K562 (cell line): Measurements from ENCODE around the gene VWA7. TPM values are rescaled to one million over a fixed set of nuclear protein-coding genes. Genes with fewer than 3 reads are reported as not detected.

ENCODE experiments used
- ATAC-seq: fragments of 200-7000 bp; cut with Tn5 transposase; 3 replicates; pipeline ENCODE4 v1.9.1; 2020; ENCODE audit warnings: moderate library complexity
- BruUV-seq: library from RNA; stranded (reverse); fragments of 400-500 nt; replicated peaks from 2 replicates; lab custom pipeline; 2021; lab: Mats Ljungman, UMichigan
- CTCF ChIA-PET: fragments of 300-600 bp; formaldehyde crosslinking; extraction: SDS; loops from one replicate; lab custom pipeline; 2021; ENCODE audit warnings: low intra/inter-chr PET ratio; lab: Yijun Ruan, JAX
- POLR2A ChIA-PET: fragments of 300-600, 350-650 bp; sonication (Branson Sonifier 250); formaldehyde crosslinking; extraction: SDS; loops from one replicate; lab custom pipeline; 2021; ENCODE audit warnings: antibody characterized with exemption, inconsistent platforms; lab: Yijun Ruan, JAX
- DNase-seq, 4 experiments: peaks; one replicate each; pipeline versions ENCODE4 v3.0.0 to v3.0.0-alpha.2; 2011 to 2018; ENCODE audit warnings: low spot score in 3 of 4, mixed read lengths in 3 of 4; ENCODE audit errors: extremely low read depth in 1 of 4
- FAIRE-seq: peaks from 2 replicates; lab custom pipeline; 2011; peaks lifted over from hg19 to GRCh38; lab: Jason Lieb, UNC
- H2AFZ ChIP-seq: 2 replicates; pipeline ENCODE4 v1.6.0; 2011; ENCODE audit warnings: low read depth, low read length, control low read depth, inconsistent platforms
- H3K27ac ChIP-seq: fragments of 200-600 bp; 3 replicates; pipeline ENCODE4 v1.8.0; 2011; ENCODE audit warnings: low read depth, mild to moderate bottlenecking, control low read depth, inconsistent platforms, low read length, moderate library complexity, mixed read lengths; ENCODE audit errors: extremely low read depth
- H3K27me3 ChIP-seq, 2 experiments: fragments of 300-600 bp in 1 of 2; 2 replicates in 1 of 2; 3 replicates in 1 of 2; pipeline versions ENCODE4 v1.6.0 to v1.8.0; 2011; ENCODE audit warnings: inconsistent platforms in 2 of 2, low read length in 2 of 2, mild to moderate bottlenecking in 1 of 2, mixed read lengths in 1 of 2, moderate library complexity in 1 of 2; ENCODE audit not compliant: control insufficient read depth in 2 of 2, insufficient read depth in 2 of 2
- H3K36me3 ChIP-seq: fragments of 300-600 bp; 3 replicates; pipeline ENCODE4 v1.8.0; 2011; ENCODE audit warnings: mild to moderate bottlenecking, low read length, inconsistent platforms; ENCODE audit not compliant: control insufficient read depth, insufficient read depth
- H3K4me1 ChIP-seq, 2 experiments: fragments of 200-600 bp in 1 of 2; replicated peaks in 1 of 2; 2 replicates in 1 of 2; 3 replicates in 1 of 2; pipeline versions ENCODE4 v1.5.1 to v1.8.0; 2011; ENCODE audit warnings: inconsistent platforms in 2 of 2, low read length in 2 of 2, mild to moderate bottlenecking in 1 of 2, mixed read lengths in 1 of 2, moderate library complexity in 1 of 2; ENCODE audit not compliant: control insufficient read depth in 2 of 2, insufficient read depth in 2 of 2
- H3K4me2 ChIP-seq: 2 replicates; pipeline ENCODE4 v1.6.1; 2011; ENCODE audit warnings: low read length, control low read depth, inconsistent platforms, mixed read lengths; ENCODE audit not compliant: insufficient read depth
- H3K4me3 ChIP-seq: fragments of 200-600 bp; sonication (generic), shearing (Covaris generic); 2 replicates; pipeline ENCODE4 v1.5.1; 2016; ENCODE audit warnings: control low read depth, inconsistent platforms
- H3K79me2 ChIP-seq: fragments of 200-600 bp; 3 replicates; pipeline ENCODE4 v1.8.0; 2011; ENCODE audit warnings: low read length, inconsistent platforms; ENCODE audit not compliant: control insufficient read depth, insufficient read depth
- H3K9ac ChIP-seq, 2 experiments: 2 replicates each; pipeline versions ENCODE4 v1.6.0 to v1.6.1; 2011; ENCODE audit warnings: low read depth in 2 of 2, low read length in 2 of 2, control low read depth in 1 of 2, inconsistent platforms in 1 of 2, mild to moderate bottlenecking in 1 of 2, mixed read lengths in 1 of 2; ENCODE audit not compliant: insufficient read depth in 1 of 2
- H3K9me1 ChIP-seq: one replicate; pipeline ENCODE4 v1.6.0; 2011; ENCODE audit warnings: inconsistent platforms, mild to moderate bottlenecking, low read length, moderate library complexity; ENCODE audit not compliant: control insufficient read depth, insufficient read depth
- H3K9me3 ChIP-seq: replicated peaks from 2 replicates; pipeline ENCODE4 v1.5.1; 2011; ENCODE audit warnings: low read depth, low read length, inconsistent platforms; ENCODE audit not compliant: control insufficient read depth, insufficient read depth
- H4K20me1 ChIP-seq: replicated peaks from 2 replicates; pipeline ENCODE4 v1.6.1; 2011; ENCODE audit warnings: low read length, inconsistent platforms, mixed read lengths; ENCODE audit not compliant: control insufficient read depth, insufficient read depth
- CBX5 ChIP-seq: IDR thresholded peaks from 2 replicates; pipeline ENCODE4 v1.6.1; 2014; ENCODE audit warnings: low read depth, borderline replicate concordance
- CREB3 ChIP-seq: fragments of 450-650 bp; conservative IDR thresholded peaks from 2 replicates; pipeline ENCODE4 v1.6.1; 2016; ENCODE audit warnings: missing genetic modification characterization, low read depth, mild to moderate bottlenecking, missing compliant biosample characterization, moderate library complexity
- ETS2 ChIP-seq: IDR thresholded peaks from 2 replicates; pipeline ENCODE4 v1.6.1; 2016; ENCODE audit warnings: borderline replicate concordance, missing genetic modification characterization, mild to moderate bottlenecking, moderate library complexity, missing compliant biosample characterization; ENCODE audit not compliant: poor library complexity, severe bottlenecking
- HOXB6 ChIP-seq: fragments of 250-450 bp; sonication (Bioruptor Pico); IDR thresholded peaks from 2 replicates; pipeline ENCODE4 v1.5.1; 2022; ENCODE audit warnings: mild to moderate bottlenecking, borderline replicate concordance
- KHSRP ChIP-seq: fragments of 450-650 bp; IDR thresholded peaks from 2 replicates; pipeline ENCODE4 v1.6.1; 2017
- KLF10 ChIP-seq: fragments of 250-450 bp; sonication (Bioruptor Pico); IDR thresholded peaks from 2 replicates; pipeline ENCODE4 v1.6.1; 2021; ENCODE audit warnings: matching md5 sums
- LCOR ChIP-seq: sonication (generic); formaldehyde crosslinking; IDR thresholded peaks from 2 replicates; pipeline ENCODE4 v1.8.0; 2022; ENCODE audit warnings: mild to moderate bottlenecking, missing genetic modification reagents
- PCBP2 ChIP-seq: fragments of 200-400 bp; formaldehyde crosslinking; IDR thresholded peaks from 2 replicates; pipeline ENCODE4 v1.6.1; 2018; ENCODE audit warnings: low read length, low read depth, mild to moderate bottlenecking, moderate library complexity; ENCODE audit not compliant: poor library complexity, severe bottlenecking
- PTRF ChIP-seq: fragments of 450-650 bp; IDR thresholded peaks from 2 replicates; pipeline ENCODE4 v1.6.1; 2016; ENCODE audit warnings: mild to moderate bottlenecking, missing genetic modification characterization, missing compliant biosample characterization
- RB1 ChIP-seq: fragments of 450-650 bp; IDR thresholded peaks from 2 replicates; pipeline ENCODE4 v1.6.1; 2017; ENCODE audit warnings: low read depth, mild to moderate bottlenecking
- SNAPC5 ChIP-seq: fragments of 250-450 bp; sonication (Bioruptor Pico); IDR thresholded peaks from 2 replicates; pipeline ENCODE4 v1.8.0; 2021; ENCODE audit warnings: moderate library complexity, mild to moderate bottlenecking, inconsistent platforms
- ZBTB49 ChIP-seq: sonication (generic); formaldehyde crosslinking; IDR thresholded peaks from 2 replicates; pipeline ENCODE4 v1.8.0; 2022; ENCODE audit warnings: missing genetic modification reagents, mild to moderate bottlenecking, borderline replicate concordance
- ZNF12 ChIP-seq: sonication (generic); formaldehyde crosslinking; IDR thresholded peaks from 2 replicates; pipeline ENCODE4 v1.4.0; 2020; ENCODE audit warnings: mild to moderate bottlenecking, missing genetic modification reagents
- ZNF143 ChIP-seq: sonication (generic); formaldehyde crosslinking; IDR thresholded peaks from 2 replicates; pipeline ENCODE4 v1.9.0; 2022; ENCODE audit warnings: mild to moderate bottlenecking, missing genetic modification reagents
- ZNF174 ChIP-seq: fragments of 250-450 bp; sonication (Bioruptor Pico); IDR thresholded peaks from 2 replicates; pipeline ENCODE4 v1.4.0; 2020; ENCODE audit warnings: mild to moderate bottlenecking
- ZNF785 ChIP-seq: fragments of 250-450 bp; sonication (Bioruptor Pico); IDR thresholded peaks from 2 replicates; pipeline ENCODE4 v1.4.0; 2020; ENCODE audit warnings: mild to moderate bottlenecking
- WGBS: fragments of 100-300 bp; shearing (Covaris generic); methylation state at CpG from one replicate; pipeline ENCODE4 v1.1.6; 2016; ENCODE audit warnings: low coverage, mixed read lengths; ENCODE audit not compliant: insufficient coverage; ENCODE audit errors: missing lambda C conversion rate; 5-methylcytosine and 5-hydroxymethylcytosine counted together
- in situ Hi-C: fragments of 300-500 bp; cut with MboI; formaldehyde crosslinking; loops from 4 replicates; pipeline ENCODE4 v1.15.0; 2018; ENCODE audit warnings: inconsistent platforms, mixed read lengths
- intact Hi-C: fragments of 100-400 bp; cut with micrococcal nuclease; formaldehyde crosslinking; loops from 2 replicates; pipeline ENCODE4 v1.14.2; 2022
- polyA plus RNA-seq, 8 experiments: library from polyadenylated mRNA; depleted of rRNA in 4 of 8; stranded (reverse) in 5 of 8; unstranded in 3 of 8; fragments of >200 nt; fragmentation: Nextera tagmentation in 2 of 8; fragmentation: Illumina TruSeq in 1 of 8; extraction: Ambion mirVana in 2 of 8; extraction: Trizol in 1 of 8; gene quantifications; 2 replicates each; pipeline versions ENCODE4 v1.2.1 to v1.2.3, GENCODE V29; 2011 to 2014; ENCODE audit warnings: inconsistent platforms in 1 of 8, missing spikeins in 1 of 8
- total RNA-seq, 7 experiments: library from RNA; depleted of rRNA in 6 of 7; stranded (reverse); fragments of >200 nt in 6 of 7; fragmentation: Illumina TruSeq in 2 of 7; extraction: Trizol in 2 of 7; gene quantifications; 2 replicates each; pipeline versions ENCODE4 v1.2.1 to v1.2.3, GENCODE V29; 2011 to 2021; ENCODE audit warnings: low replicate concordance in 1 of 7

VWA7 gene
- total and polyA plus RNA-seq, 9 of the 15 experiments (the other 6 are each of a cell fraction or from before 2014, with no cell fraction given): 0.18 to 2.9 (median 0.95) TPM

- H3K27ac ChIP-seq: no peak overlapping the region
- ATAC-seq: no peak
- 85% methylated on average over 12 of the region's 12 CpGs for WGBS
- in situ Hi-C loops (no loop called here), intact Hi-C loops (no loop called here)
- no peak for FAIRE-seq
- H4K20me1 ChIP-seq: no peaks in the 10 kb centered on the region
- H2AFZ ChIP-seq: no peak overlapping the region
- H3K9me1 ChIP-seq: no peaks in the 10 kb centered on the region
- no peaks in the 10 kb centered on the region for H3K27me3 ChIP-seq
- H3K79me2 ChIP-seq: peaks cover 17% of the 10 kb centered on the region
- H3K36me3 ChIP-seq: no peaks in the 10 kb centered on the region
- BruUV-seq: no TSS peak
- peaks cover 22 to 35% of the 10 kb centered on the region in 2 experiments for H3K4me1 ChIP-seq
- no peak overlapping the region for H3K4me2 ChIP-seq
- no peak for DNase-seq
- CTCF ChIA-PET: no interaction called here
- POLR2A ChIA-PET: interaction anchor here (0.6 to 4.5 kb wide), 5 partner anchors 13 to 183 kb away, joined by 3 to 93 read pairs (median 6); partner anchors contain the start of gene HSPA1B
- H3K9ac ChIP-seq: peak overlapping the region in 1 of 2 experiments; percentile 32; a peak in 1 of 4 replicates
- no peaks in the 10 kb centered on the region for H3K9me3 ChIP-seq
- H3K4me3 ChIP-seq: no peak overlapping the region
- no peak for TF ChIP-seq ZNF12 (CRISPR knock-in tag)
- no peak for TF ChIP-seq RB1
- TF ChIP-seq PCBP2: no peak
- TF ChIP-seq HOXB6 (CRISPR knock-in tag): no peak
- TF ChIP-seq CBX5: no peak
- TF ChIP-seq KLF10 (CRISPR knock-in tag): no peak
- TF ChIP-seq ZNF785 (CRISPR knock-in tag): no peak
- TF ChIP-seq ZBTB49 (CRISPR knock-in tag): no peak
- TF ChIP-seq ETS2 (tag): no peak
- TF ChIP-seq ZNF143 (CRISPR knock-in tag): no peak
- no peak for TF ChIP-seq SNAPC5 (CRISPR knock-in tag)
- TF ChIP-seq KHSRP: no peak
- no peak for TF ChIP-seq LCOR (CRISPR knock-in tag)
- no peak for TF ChIP-seq PTRF (tag)
- no peak for TF ChIP-seq CREB3 (tag)
- no peak for TF ChIP-seq ZNF174
Measured at GRCh38 chr6:31811645-31812044, 34.5 kb upstream of the VWA7 start.
